Endothelial cell of umbilical vein (primary cell): ENCODE results near the gene RBPJ. TPM values are rescaled to one million over a fixed set of nuclear protein-coding genes. Genes with fewer than 3 reads are reported as not detected.

ENCODE experiments used
- BruUV-seq: library from RNA; stranded (reverse); fragments of 400-500 nt; replicated peaks from 2 replicates; lab custom pipeline; 2021; lab: Mats Ljungman, UMichigan
- CTCF ChIA-PET: fragments of 300-600, 350-600 bp; sonication (Branson Sonifier 250); formaldehyde crosslinking; loops from one replicate; lab custom pipeline; 2021; ENCODE audit warnings: antibody characterized with exemption, inconsistent platforms; lab: Charles Lee
- POLR2A ChIA-PET: fragments of 300-600, 350-600 bp; sonication (Branson Sonifier 250); formaldehyde crosslinking; loops from one replicate; lab custom pipeline; 2021; ENCODE audit warnings: antibody characterized with exemption, inconsistent platforms; lab: Charles Lee
- DNase-seq: peaks from one replicate; pipeline ENCODE4 v3.0.0-alpha.2; 2011; ENCODE audit warnings: low read depth, low spot score
- FAIRE-seq: peaks from 2 replicates; lab custom pipeline; 2011; peaks lifted over from hg19 to GRCh38; lab: Jason Lieb, UNC
- H2AFZ ChIP-seq: 2 replicates; pipeline ENCODE4 v1.6.0; 2012; ENCODE audit warnings: low read depth, low read length, control low read depth, inconsistent platforms
- H3K27ac ChIP-seq: 2 replicates; pipeline ENCODE4 v1.5.1; 2011; ENCODE audit warnings: low read depth, mild to moderate bottlenecking, control low read depth, low read length, moderate library complexity; ENCODE audit not compliant: insufficient read depth
- H3K27me3 ChIP-seq, 2 experiments: 2 replicates each; pipeline versions ENCODE4 v1.6.0 to v1.6.1; 2011; ENCODE audit warnings: low read length in 2 of 2, mixed read lengths in 1 of 2; ENCODE audit not compliant: control insufficient read depth in 2 of 2, insufficient read depth in 2 of 2
- H3K36me3 ChIP-seq, 2 experiments: 2 replicates in 1 of 2; 3 replicates in 1 of 2; pipeline ENCODE4 v1.5.1; 2011; ENCODE audit warnings: low read length in 2 of 2, mild to moderate bottlenecking in 1 of 2, moderate library complexity in 1 of 2; ENCODE audit not compliant: control insufficient read depth in 2 of 2, insufficient read depth in 2 of 2; ENCODE audit errors: extremely low read depth in 1 of 2
- H3K4me1 ChIP-seq: 3 replicates; pipeline ENCODE4 v1.5.1; 2011; ENCODE audit warnings: mild to moderate bottlenecking, low read length; ENCODE audit not compliant: control insufficient read depth, insufficient read depth; ENCODE audit errors: extremely low read depth
- H3K4me2 ChIP-seq: 2 replicates; pipeline ENCODE4 v1.6.1; 2011; ENCODE audit warnings: low read length, control low read depth, mixed read lengths; ENCODE audit not compliant: insufficient read depth
- H3K4me3 ChIP-seq, 3 experiments: fragments of 200-600 bp in 1 of 3; sonication (generic), shearing (Covaris generic) in 1 of 3; replicated peaks in 1 of 3; 2 replicates each; pipeline ENCODE4 v1.5.1; 2011 to 2016; ENCODE audit warnings: control low read depth in 3 of 3, low read length in 3 of 3, mild to moderate bottlenecking in 2 of 3, inconsistent platforms in 1 of 3, low read depth in 1 of 3, moderate library complexity in 1 of 3; ENCODE audit not compliant: insufficient read depth in 1 of 3
- H3K79me2 ChIP-seq: 2 replicates; pipeline ENCODE4 v1.6.0; 2012; ENCODE audit warnings: low read length, inconsistent platforms; ENCODE audit not compliant: control insufficient read depth, insufficient read depth
- H3K9ac ChIP-seq: replicated peaks from 2 replicates; pipeline ENCODE3; 2011; ENCODE audit warnings: low read length, control low read depth; ENCODE audit not compliant: insufficient read depth; ENCODE audit errors: extremely low read depth
- H3K9me1 ChIP-seq: replicated peaks from 3 replicates; pipeline ENCODE4 v1.6.0; 2011; ENCODE audit warnings: mild to moderate bottlenecking, low read length; ENCODE audit not compliant: control insufficient read depth, insufficient read depth; ENCODE audit errors: extremely low read depth
- H3K9me3 ChIP-seq: replicated peaks from 2 replicates; pipeline ENCODE4 v1.5.1; 2012; ENCODE audit warnings: low read length, inconsistent platforms; ENCODE audit not compliant: control insufficient read depth, insufficient read depth
- H4K20me1 ChIP-seq: replicated peaks from 2 replicates; pipeline ENCODE3; 2011; ENCODE audit warnings: mild to moderate bottlenecking, low read length; ENCODE audit not compliant: control insufficient read depth, insufficient read depth; ENCODE audit errors: extremely low read depth
- EZH2 ChIP-seq: IDR thresholded peaks from 2 replicates; pipeline ENCODE4 v1.6.1; 2012; ENCODE audit warnings: borderline replicate concordance, low read depth, mild to moderate bottlenecking, moderate library complexity, low read length, inconsistent platforms; ENCODE audit not compliant: severe bottlenecking
- FOS ChIP-seq: IDR thresholded peaks from 2 replicates; pipeline ENCODE4 v1.6.1; 2011; ENCODE audit warnings: mild to moderate bottlenecking, low read length, moderate library complexity, borderline replicate concordance; ENCODE audit not compliant: insufficient read depth
- GATA2 ChIP-seq: IDR thresholded peaks from 2 replicates; pipeline ENCODE4 v1.7.0; 2011; ENCODE audit warnings: low read depth, mild to moderate bottlenecking, moderate library complexity, mixed read lengths, low read length; ENCODE audit not compliant: insufficient read length, insufficient read depth
- JUN ChIP-seq: IDR thresholded peaks from 2 replicates; pipeline ENCODE4 v1.6.1; 2011; ENCODE audit warnings: borderline replicate concordance, low read depth; ENCODE audit not compliant: insufficient read length, insufficient read depth
- MYC ChIP-seq: IDR thresholded peaks from one replicate; pipeline ENCODE4 v1.6.1; 2011; ENCODE audit warnings: mild to moderate bottlenecking, low read depth, low read length
- POLR2A ChIP-seq: IDR thresholded peaks from 2 replicates; pipeline ENCODE4 v1.6.1; 2012; ENCODE audit warnings: low read depth, mild to moderate bottlenecking, control low read depth, low read length
- POLR2AphosphoS5 ChIP-seq: IDR thresholded peaks from 2 replicates; pipeline ENCODE4 v1.6.1; 2012; ENCODE audit warnings: low read depth, mild to moderate bottlenecking, control low read depth, low read length, moderate library complexity; ENCODE audit not compliant: insufficient read depth
- dilution Hi-C: fragments of 300-500 bp; cut with MboI; formaldehyde crosslinking; loops from one replicate; pipeline ENCODE4 v1.15.0; 2019; ENCODE audit warnings: low sequenced_read_pairs; ENCODE audit not compliant: extremely low pct_ligation_motif_present
- intact Hi-C: fragments of 100-400 bp; cut with micrococcal nuclease; formaldehyde crosslinking; loops from one replicate; pipeline ENCODE4 v1.10.0; 2022
- polyA plus RNA-seq, 4 experiments: library from polyadenylated mRNA; depleted of rRNA in 3 of 4; stranded (reverse) in 3 of 4; unstranded in 1 of 4; fragments of >200 nt; gene quantifications; 2 replicates each; pipeline versions ENCODE4 v1.2.1 to v1.2.3, GENCODE V29; 2011 to 2012; ENCODE audit warnings: missing spikeins in 1 of 4
- total RNA-seq: library from RNA; stranded (reverse); gene quantifications from 2 replicates; pipeline ENCODE4 v1.2.3, GENCODE V29; 2021
- TF ChIP-seq, protein P1 (sequence below): IDR thresholded peaks from 2 replicates; pipeline ENCODE4 v1.6.1; 2011; ENCODE audit not compliant: insufficient read depth, insufficient read length
- TF ChIP-seq, protein P2 (sequence below), 2 donors: IDR thresholded peaks; 1 replicate in 1 of 2; 2 replicates in 1 of 2; pipeline ENCODE4 v1.5.1; 2011; ENCODE audit warnings: low read length in 2 of 2, mild to moderate bottlenecking in 2 of 2, moderate library complexity in 2 of 2, control low read depth in 1 of 2, inconsistent platforms in 1 of 2, low read depth in 1 of 2; ENCODE audit not compliant: insufficient read depth in 1 of 2; ENCODE audit errors: extremely low read depth in 1 of 2

Gene RBPJ
- total and polyA plus RNA-seq, 2 donors (not counting 3 experiments of a cell fraction or from before 2014, with no cell fraction given), result 17.0 to 42.9 TPM

DNA sequence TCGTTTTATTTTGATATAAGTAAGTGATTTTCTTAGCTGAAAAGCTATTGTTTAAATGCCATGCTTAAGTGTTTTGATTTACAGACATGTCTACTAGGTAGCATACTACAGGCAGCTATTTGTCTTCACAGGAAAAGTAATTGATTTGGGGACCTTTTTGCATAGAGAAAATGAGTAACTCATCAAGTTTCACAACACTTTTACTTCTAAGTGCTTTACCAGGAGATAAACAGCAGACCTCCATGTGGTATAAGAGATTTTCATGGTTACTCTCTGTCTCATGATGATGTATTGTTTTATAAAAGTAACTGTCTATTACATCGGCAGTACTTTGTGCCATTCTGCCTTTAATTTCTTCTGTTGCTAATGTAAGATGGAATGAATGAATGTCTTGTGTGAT is 28.7 kb downstream of the RBPJ start:
- Histone ChIP-seq H3K9me3 (no peaks in the 10 kb centered on the region), H3K79me2 (peaks cover 73% of the 10 kb centered on the region), H3K4me2 (no peak overlapping the region), H3K9ac (no peak overlapping the region), H3K4me3 (no peak overlapping the region), H4K20me1 (peaks cover 19% of the 10 kb centered on the region), H3K9me1 (peaks cover 2% of the 10 kb centered on the region), H3K27me3 (no peaks in the 10 kb centered on the region), H3K27ac (no peak overlapping the region), H2AFZ (no peak overlapping the region), H3K36me3 (no peaks in the 10 kb centered on the region), H3K4me1 (peaks cover 2% of the 10 kb centered on the region)
- ChIA-PET CTCF (interaction anchor here (12.2 kb wide), 1 partner anchor 20 kb away, joined by 81 read pairs; no protein-coding TSS in a partner anchor), POLR2A (no interaction called here)
- intact Hi-C loops (no loop called here), dilution Hi-C loops (no loop called here)
- FAIRE-seq (no peak), DNase-seq (no peak)
- TF ChIP-seq POLR2A, result no peak
- TF ChIP-seq, protein P1, sequence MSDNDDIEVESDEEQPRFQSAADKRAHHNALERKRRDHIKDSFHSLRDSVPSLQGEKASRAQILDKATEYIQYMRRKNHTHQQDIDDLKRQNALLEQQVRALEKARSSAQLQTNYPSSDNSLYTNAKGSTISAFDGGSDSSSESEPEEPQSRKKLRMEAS, result no peak
- TF ChIP-seq FOS, result no peak
- TF ChIP-seq, protein P2, sequence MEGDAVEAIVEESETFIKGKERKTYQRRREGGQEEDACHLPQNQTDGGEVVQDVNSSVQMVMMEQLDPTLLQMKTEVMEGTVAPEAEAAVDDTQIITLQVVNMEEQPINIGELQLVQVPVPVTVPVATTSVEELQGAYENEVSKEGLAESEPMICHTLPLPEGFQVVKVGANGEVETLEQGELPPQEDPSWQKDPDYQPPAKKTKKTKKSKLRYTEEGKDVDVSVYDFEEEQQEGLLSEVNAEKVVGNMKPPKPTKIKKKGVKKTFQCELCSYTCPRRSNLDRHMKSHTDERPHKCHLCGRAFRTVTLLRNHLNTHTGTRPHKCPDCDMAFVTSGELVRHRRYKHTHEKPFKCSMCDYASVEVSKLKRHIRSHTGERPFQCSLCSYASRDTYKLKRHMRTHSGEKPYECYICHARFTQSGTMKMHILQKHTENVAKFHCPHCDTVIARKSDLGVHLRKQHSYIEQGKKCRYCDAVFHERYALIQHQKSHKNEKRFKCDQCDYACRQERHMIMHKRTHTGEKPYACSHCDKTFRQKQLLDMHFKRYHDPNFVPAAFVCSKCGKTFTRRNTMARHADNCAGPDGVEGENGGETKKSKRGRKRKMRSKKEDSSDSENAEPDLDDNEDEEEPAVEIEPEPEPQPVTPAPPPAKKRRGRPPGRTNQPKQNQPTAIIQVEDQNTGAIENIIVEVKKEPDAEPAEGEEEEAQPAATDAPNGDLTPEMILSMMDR (IDR thresholded peaks at IDR 0.05; ENCODE audit: extremely low read depth in 1 of 2, insufficient read depth in 1 of 2, low read depth in 1 of 2, low read length in 2 of 2), result no peak
- TF ChIP-seq EZH2, result no peak
- TF ChIP-seq POLR2AphosphoS5, result no peak
- TF ChIP-seq MYC, result no peak
- no peak for TF ChIP-seq GATA2
- no peak for TF ChIP-seq JUN
- no TSS peak for BruUV-seq
